ENCODE results near the gene TMX1.

The TMX1 gene

DNA sequence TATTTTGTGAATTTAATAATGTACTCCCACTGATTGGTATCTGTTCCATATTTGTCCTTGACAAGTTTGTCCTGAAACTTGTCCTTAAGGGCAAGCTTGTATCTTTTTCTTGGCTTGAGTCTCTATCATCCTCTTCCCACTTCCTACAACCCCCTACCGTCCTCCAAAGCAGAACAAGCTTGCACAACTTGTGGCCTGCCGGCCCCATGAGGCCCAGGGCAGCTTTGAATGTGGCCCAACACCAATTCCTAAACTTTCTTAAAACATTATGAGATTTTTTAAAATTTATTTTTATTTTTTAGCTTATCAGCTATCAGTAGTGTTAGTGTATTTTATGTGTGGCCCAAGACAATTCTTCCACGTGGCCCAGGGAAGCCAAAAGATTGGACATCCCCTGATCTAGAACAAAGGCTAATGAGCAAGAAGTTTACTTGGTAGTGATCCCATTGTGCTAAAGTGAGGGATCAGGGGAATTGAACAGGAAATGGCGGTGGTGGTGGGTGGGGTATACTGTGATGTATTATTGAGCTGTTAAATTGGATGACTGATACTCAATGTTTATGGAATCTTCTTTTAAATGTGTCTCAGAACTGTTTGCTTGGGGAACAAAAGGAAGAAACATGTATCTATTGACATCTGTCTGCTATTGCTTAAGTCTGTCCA, 37.8 kb downstream of the TMX1 start:
- Histone ChIP-seq H3K9me2 (replicated peaks; ENCODE audit: low read depth, low read length) (no peaks in the 10 kb centered on the region), H3K36me3 (ENCODE audit: insufficient read depth, low read length) (no peaks in the 10 kb centered on the region), H3K4me1 (ENCODE audit: insufficient read depth, low read length, poor library complexity, severe bottlenecking) (no peaks in the 10 kb centered on the region), H3K79me2 (ENCODE audit: insufficient read depth, low read length) (no peaks in the 10 kb centered on the region), H3K9me3 (ENCODE audit: insufficient read depth, low read depth, low read length) (no peaks in the 10 kb centered on the region), H3K27me3 (ENCODE audit: insufficient read depth, low read length, poor library complexity, severe bottlenecking) (no peaks in the 10 kb centered on the region), H3F3A (ENCODE audit: low read depth) (no peaks in the 10 kb centered on the region), H3K4me3 (ENCODE audit: low read length, poor library complexity, severe bottlenecking) (no peak overlapping the region), H4K20me1 (ENCODE audit: insufficient read depth, low read length, poor library complexity, severe bottlenecking) (no peaks in the 10 kb centered on the region), H2AFZ (ENCODE audit: low read length) (no peak overlapping the region), H3K9ac (ENCODE audit: low read depth, low read length, poor library complexity, severe bottlenecking) (no peak overlapping the region), H3K4me2 (ENCODE audit: low read depth, low read length, poor library complexity, severe bottlenecking) (no peak overlapping the region)
- no peak for TF ChIP-seq EZH2phosphoT487 (IDR thresholded peaks at IDR 0.05; ENCODE audit: borderline replicate concordance)
- TF ChIP-seq, protein P1, sequence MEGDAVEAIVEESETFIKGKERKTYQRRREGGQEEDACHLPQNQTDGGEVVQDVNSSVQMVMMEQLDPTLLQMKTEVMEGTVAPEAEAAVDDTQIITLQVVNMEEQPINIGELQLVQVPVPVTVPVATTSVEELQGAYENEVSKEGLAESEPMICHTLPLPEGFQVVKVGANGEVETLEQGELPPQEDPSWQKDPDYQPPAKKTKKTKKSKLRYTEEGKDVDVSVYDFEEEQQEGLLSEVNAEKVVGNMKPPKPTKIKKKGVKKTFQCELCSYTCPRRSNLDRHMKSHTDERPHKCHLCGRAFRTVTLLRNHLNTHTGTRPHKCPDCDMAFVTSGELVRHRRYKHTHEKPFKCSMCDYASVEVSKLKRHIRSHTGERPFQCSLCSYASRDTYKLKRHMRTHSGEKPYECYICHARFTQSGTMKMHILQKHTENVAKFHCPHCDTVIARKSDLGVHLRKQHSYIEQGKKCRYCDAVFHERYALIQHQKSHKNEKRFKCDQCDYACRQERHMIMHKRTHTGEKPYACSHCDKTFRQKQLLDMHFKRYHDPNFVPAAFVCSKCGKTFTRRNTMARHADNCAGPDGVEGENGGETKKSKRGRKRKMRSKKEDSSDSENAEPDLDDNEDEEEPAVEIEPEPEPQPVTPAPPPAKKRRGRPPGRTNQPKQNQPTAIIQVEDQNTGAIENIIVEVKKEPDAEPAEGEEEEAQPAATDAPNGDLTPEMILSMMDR (conservative IDR thresholded peaks at IDR 0.05; ENCODE audit: low read length): no peak

DNA sequence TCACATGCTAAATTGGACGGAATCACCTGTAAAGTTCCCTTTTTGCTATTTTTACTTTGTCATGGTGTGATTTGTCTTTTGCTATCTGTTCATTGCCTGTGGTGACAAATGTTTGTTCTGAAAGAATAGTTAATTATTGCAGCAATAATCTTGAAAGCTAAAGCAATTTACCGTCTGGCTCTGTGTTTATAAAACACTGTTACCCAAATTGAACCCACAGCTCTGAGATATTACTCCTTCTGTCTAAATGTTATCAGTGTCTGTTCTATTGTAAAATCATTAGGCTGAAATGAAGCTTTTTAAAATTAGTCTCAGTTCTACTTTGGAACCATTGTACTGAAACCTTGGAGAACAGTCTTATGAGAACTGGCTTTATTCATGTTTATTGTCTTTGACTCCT, 42.5 kb downstream of the TMX1 start:
- Histone ChIP-seq H3K36me3 (ENCODE audit: insufficient read depth, low read length) (no peaks in the 10 kb centered on the region), H3K4me1 (ENCODE audit: insufficient read depth, low read length, poor library complexity, severe bottlenecking) (no peaks in the 10 kb centered on the region), H3K79me2 (ENCODE audit: insufficient read depth, low read length) (no peaks in the 10 kb centered on the region), H2AFZ (ENCODE audit: low read length) (no peak overlapping the region), H4K20me1 (ENCODE audit: insufficient read depth, low read length, poor library complexity, severe bottlenecking) (no peaks in the 10 kb centered on the region), H3K4me2 (ENCODE audit: low read depth, low read length, poor library complexity, severe bottlenecking) (no peak overlapping the region), H3K27me3 (ENCODE audit: insufficient read depth, low read length, poor library complexity, severe bottlenecking) (no peaks in the 10 kb centered on the region), H3F3A (ENCODE audit: low read depth) (no peaks in the 10 kb centered on the region), H3K4me3 (ENCODE audit: low read length, poor library complexity, severe bottlenecking) (no peak overlapping the region), H3K9me3 (ENCODE audit: insufficient read depth, low read depth, low read length) (no peaks in the 10 kb centered on the region), H3K9me2 (replicated peaks; ENCODE audit: low read depth, low read length) (no peaks in the 10 kb centered on the region), H3K9ac (ENCODE audit: low read depth, low read length, poor library complexity, severe bottlenecking) (no peak overlapping the region)
- TF ChIP-seq, protein P1 (conservative IDR thresholded peaks at IDR 0.05; ENCODE audit: low read length): no peak
- TF ChIP-seq EZH2phosphoT487 (IDR thresholded peaks at IDR 0.05; ENCODE audit: borderline replicate concordance): no peak

DNA sequence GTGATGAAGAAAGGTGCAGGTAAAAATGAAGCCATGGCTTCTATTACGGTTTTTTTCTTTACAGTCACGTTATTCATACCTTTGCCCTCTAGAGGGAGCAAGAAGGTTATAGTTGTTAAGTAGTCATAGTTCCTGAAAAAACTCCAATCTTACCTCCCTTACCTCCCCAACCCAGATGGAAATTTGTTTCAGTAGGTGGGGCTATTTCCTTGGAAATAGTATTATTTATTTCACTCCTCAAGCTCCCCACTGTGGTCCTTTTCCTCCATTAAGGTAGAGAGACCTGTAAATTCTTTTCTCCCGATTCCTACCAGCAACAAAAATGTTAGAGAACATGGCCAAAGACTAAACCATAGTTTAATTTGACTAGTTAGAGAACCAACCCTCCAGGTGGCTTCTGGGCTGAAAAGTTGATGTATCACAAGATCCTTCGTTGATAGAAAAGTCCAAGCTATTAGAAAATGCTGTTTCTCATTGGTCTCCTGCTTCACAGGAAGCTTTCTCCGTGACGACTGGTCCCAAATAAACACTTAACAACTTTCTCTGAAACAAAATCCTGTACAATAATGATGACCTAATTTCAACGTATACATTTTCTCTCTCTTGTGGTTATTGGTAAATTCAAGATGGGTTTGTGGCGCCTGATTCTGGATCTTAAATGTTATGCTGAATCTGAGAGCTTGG, 43.5 kb downstream of the TMX1 start:
- H3K4me3 ChIP-seq (ENCODE audit: low read length, poor library complexity, severe bottlenecking): no peak overlapping the region
- H2AFZ ChIP-seq (ENCODE audit: low read length): no peak overlapping the region
- TF ChIP-seq, protein P1 (conservative IDR thresholded peaks at IDR 0.05; ENCODE audit: low read length): peak; percentile 83
- no peak for TF ChIP-seq EZH2phosphoT487 (IDR thresholded peaks at IDR 0.05; ENCODE audit: borderline replicate concordance)
- no peaks in the 10 kb centered on the region for H3K27me3 ChIP-seq (ENCODE audit: insufficient read depth, low read length, poor library complexity, severe bottlenecking)
- no peaks in the 10 kb centered on the region for H3K9me3 ChIP-seq (ENCODE audit: insufficient read depth, low read depth, low read length)
- H4K20me1 ChIP-seq (ENCODE audit: insufficient read depth, low read length, poor library complexity, severe bottlenecking): no peaks in the 10 kb centered on the region
- H3K9me2 ChIP-seq (replicated peaks; ENCODE audit: low read depth, low read length): no peaks in the 10 kb centered on the region
- H3K4me2 ChIP-seq (ENCODE audit: low read depth, low read length, poor library complexity, severe bottlenecking): no peak overlapping the region
- no peaks in the 10 kb centered on the region for H3K36me3 ChIP-seq (ENCODE audit: insufficient read depth, low read length)
- no peaks in the 10 kb centered on the region for H3F3A ChIP-seq (ENCODE audit: low read depth)
- H3K9ac ChIP-seq (ENCODE audit: low read depth, low read length, poor library complexity, severe bottlenecking): no peak overlapping the region
- no peaks in the 10 kb centered on the region for H3K4me1 ChIP-seq (ENCODE audit: insufficient read depth, low read length, poor library complexity, severe bottlenecking)
- H3K79me2 ChIP-seq (ENCODE audit: insufficient read depth, low read length): no peaks in the 10 kb centered on the region
